ENCODE data around the gene LBR.

LBR gene

GRCh38 chr1:225454733-225455132, 26.9 kb upstream of the LBR start:
- no peaks in the 10 kb centered on the region for H3K36me3 ChIP-seq (ENCODE audit: insufficient read depth, low read length)
- ATAC-seq (ENCODE audit: insufficient read depth, low read depth) (no peak), DNase-seq (no peak)
- H3K79me2 ChIP-seq (ENCODE audit: insufficient read depth, low read length), result no peaks in the 10 kb centered on the region
- TF ChIP-seq EZH2 (IDR thresholded peaks at IDR 0.05; ENCODE audit: borderline replicate concordance, low read depth, low read length, severe bottlenecking) (no peak), CTCF (IDR thresholded peaks at IDR 0.05; ENCODE audit: borderline replicate concordance, extremely low read depth, low read length, poor library complexity, severe bottlenecking) (no peak)
- H3K4me1 ChIP-seq (ENCODE audit: insufficient read depth, low read length), result peaks cover under 1% of the 10 kb centered on the region
- H3K9ac ChIP-seq (ENCODE audit: low read depth, low read length), result no peak overlapping the region
- no peaks in the 10 kb centered on the region for H3K27me3 ChIP-seq (ENCODE audit: insufficient read depth, low read length, poor library complexity)
- no peak overlapping the region for H3K4me2 ChIP-seq (ENCODE audit: insufficient read depth, low read length)
- no peaks in the 10 kb centered on the region for H4K20me1 ChIP-seq (ENCODE audit: insufficient read depth, low read length)
- no peak overlapping the region for H3K27ac ChIP-seq (ENCODE audit: low read length)
- H3K4me3 ChIP-seq (ENCODE audit: low read depth in 1 of 2, low read length in 2 of 2), result no peak overlapping the region
- no peaks in the 10 kb centered on the region for H3K9me3 ChIP-seq (ENCODE audit: insufficient read depth, low read length, severe bottlenecking)
- no peak overlapping the region for H2AFZ ChIP-seq (ENCODE audit: low read depth, low read length)

GRCh38 chr1:225453797-225454648, 26.2 kb upstream of the LBR start:
- no peaks in the 10 kb centered on the region for H4K20me1 ChIP-seq (ENCODE audit: insufficient read depth, low read length)
- no peak overlapping the region for H3K27ac ChIP-seq (ENCODE audit: low read length)
- ATAC-seq (ENCODE audit: insufficient read depth, low read depth), result no peak
- no peaks in the 10 kb centered on the region for H3K27me3 ChIP-seq (ENCODE audit: insufficient read depth, low read length, poor library complexity)
- H3K4me3 ChIP-seq (ENCODE audit: low read depth in 1 of 2, low read length in 2 of 2), result no peak overlapping the region
- no peaks in the 10 kb centered on the region for H3K79me2 ChIP-seq (ENCODE audit: insufficient read depth, low read length)
- TF ChIP-seq CTCF (IDR thresholded peaks at IDR 0.05; ENCODE audit: borderline replicate concordance, extremely low read depth, low read length, poor library complexity, severe bottlenecking) (no peak), EZH2 (IDR thresholded peaks at IDR 0.05; ENCODE audit: borderline replicate concordance, low read depth, low read length, severe bottlenecking) (no peak)
- H3K9me3 ChIP-seq (ENCODE audit: insufficient read depth, low read length, severe bottlenecking), result no peaks in the 10 kb centered on the region
- H3K9ac ChIP-seq (ENCODE audit: low read depth, low read length), result no peak overlapping the region
- no peaks in the 10 kb centered on the region for H3K36me3 ChIP-seq (ENCODE audit: insufficient read depth, low read length)
- no peak for DNase-seq
- H2AFZ ChIP-seq (ENCODE audit: low read depth, low read length), result no peak overlapping the region; the same call in 1 of the 2 replicates
- H3K4me1 ChIP-seq (ENCODE audit: insufficient read depth, low read length), result no peaks in the 10 kb centered on the region
- no peak overlapping the region for H3K4me2 ChIP-seq (ENCODE audit: insufficient read depth, low read length)

- H3K4me3 ChIP-seq (ENCODE audit: low read depth in 1 of 2, low read length in 2 of 2), result no peak overlapping the region
- no peaks in the 10 kb centered on the region for H3K4me1 ChIP-seq (ENCODE audit: insufficient read depth, low read length)
- H3K9me3 ChIP-seq (ENCODE audit: insufficient read depth, low read length, severe bottlenecking), result no peaks in the 10 kb centered on the region
- DNase-seq (no peak), ATAC-seq (ENCODE audit: insufficient read depth, low read depth) (no peak)
- no peak overlapping the region for H3K9ac ChIP-seq (ENCODE audit: low read depth, low read length)
- no peak overlapping the region for H2AFZ ChIP-seq (ENCODE audit: low read depth, low read length)
- no peaks in the 10 kb centered on the region for H3K27me3 ChIP-seq (ENCODE audit: insufficient read depth, low read length, poor library complexity)
- H3K4me2 ChIP-seq (ENCODE audit: insufficient read depth, low read length), result no peak overlapping the region
- H4K20me1 ChIP-seq (ENCODE audit: insufficient read depth, low read length), result no peaks in the 10 kb centered on the region
- H3K36me3 ChIP-seq (ENCODE audit: insufficient read depth, low read length), result no peaks in the 10 kb centered on the region
- H3K27ac ChIP-seq (ENCODE audit: low read length), result no peak overlapping the region
- no peaks in the 10 kb centered on the region for H3K79me2 ChIP-seq (ENCODE audit: insufficient read depth, low read length)
- TF ChIP-seq CTCF (IDR thresholded peaks at IDR 0.05; ENCODE audit: borderline replicate concordance, extremely low read depth, low read length, poor library complexity, severe bottlenecking) (peak; percentile 10), EZH2 (IDR thresholded peaks at IDR 0.05; ENCODE audit: borderline replicate concordance, low read depth, low read length, severe bottlenecking) (no peak)
Observed at GRCh38 chr1:225451840-225452515, 24.1 kb upstream of the LBR start.
